HepG2 (cell line): ENCODE results near the gene SELENOT. TPM values are rescaled to one million over a fixed set of nuclear protein-coding genes. Genes with fewer than 3 reads are reported as not detected.

ENCODE experiments used
- CHD2 ChIP-seq: IDR thresholded peaks from 2 replicates; pipeline ENCODE4 v1.6.1; 2011; ENCODE audit warnings: low read depth, low read length, improper control_type of control experiment
- JARID2 ChIP-seq: sonication (generic); formaldehyde crosslinking; IDR thresholded peaks from 2 replicates; pipeline ENCODE4 v1.8.1; 2023; ENCODE audit warnings: missing genetic modification reagents, inconsistent platforms; ENCODE audit not compliant: insufficient replicate concordance
- KDM1A ChIP-seq: IDR thresholded peaks from 2 replicates; pipeline ENCODE4 v1.6.1; 2016; ENCODE audit warnings: missing compliant biosample characterization
- RCOR2 ChIP-seq: IDR thresholded peaks from 2 replicates; pipeline ENCODE4 v1.6.1; 2016; ENCODE audit warnings: missing biosample characterization, missing genetic modification reagents
- TSC22D2 ChIP-seq: sonication (generic); formaldehyde crosslinking; IDR thresholded peaks from 2 replicates; pipeline ENCODE4 v1.5.1; 2020; ENCODE audit warnings: missing genetic modification reagents, mild to moderate bottlenecking, borderline replicate concordance
- ZKSCAN8 ChIP-seq: IDR thresholded peaks from 2 replicates; pipeline ENCODE4 v1.6.1; 2016; ENCODE audit warnings: borderline replicate concordance, missing genetic modification reagents, missing compliant biosample characterization
- ZNF318 ChIP-seq: sonication (generic); formaldehyde crosslinking; IDR thresholded peaks from 2 replicates; pipeline ENCODE4 v1.4.0; 2020; ENCODE audit warnings: mild to moderate bottlenecking, missing genetic modification reagents
- ZNF335 ChIP-seq: sonication (generic); formaldehyde crosslinking; IDR thresholded peaks from 2 replicates; pipeline ENCODE4 v1.4.0; 2020; ENCODE audit warnings: missing genetic modification reagents
- ZNF691 ChIP-seq: sonication (generic); formaldehyde crosslinking; IDR thresholded peaks from 2 replicates; pipeline ENCODE4 v1.4.0; 2020; ENCODE audit warnings: missing genetic modification reagents, low read depth, mild to moderate bottlenecking, borderline replicate concordance
- polyA plus RNA-seq, 8 experiments: library from polyadenylated mRNA; depleted of rRNA in 3 of 8; stranded (reverse) in 7 of 8; unstranded in 1 of 8; fragments of >200 nt; fragmentation: Illumina TruSeq in 4 of 8; extraction: Trizol in 4 of 8; gene quantifications; 2 replicates each; pipeline versions ENCODE4 v1.2.1 to v1.2.3, GENCODE V29; 2011 to 2016; ENCODE audit warnings: low read depth in 4 of 8, missing spikeins in 1 of 8, mixed read lengths in 1 of 8; ENCODE audit not compliant: insufficient read depth in 1 of 8
- total RNA-seq, 5 experiments: library from RNA; depleted of rRNA; stranded (reverse); fragments of >200 nt; fragmentation: Illumina TruSeq; extraction: Trizol; gene quantifications; 2 replicates each; pipeline ENCODE4 v1.2.3, GENCODE V29; 2016; ENCODE audit warnings: low read depth in 1 of 5
- TF ChIP-seq, protein P1 (sequence below): IDR thresholded peaks from 2 replicates; pipeline ENCODE4 v1.6.1; 2016; ENCODE audit warnings: missing compliant biosample characterization, missing genetic modification reagents, borderline replicate concordance
- TF ChIP-seq, protein P2 (sequence below): sonication (generic); formaldehyde crosslinking; IDR thresholded peaks from 2 replicates; pipeline ENCODE4 v1.4.0; 2020; ENCODE audit warnings: missing genetic modification reagents, borderline replicate concordance

The SELENOT gene
- total and polyA plus RNA-seq, 2 of the 13 experiments (the other 11 are each of a cell fraction or from before 2014, with no cell fraction given) = 122 to 273 TPM

DNA sequence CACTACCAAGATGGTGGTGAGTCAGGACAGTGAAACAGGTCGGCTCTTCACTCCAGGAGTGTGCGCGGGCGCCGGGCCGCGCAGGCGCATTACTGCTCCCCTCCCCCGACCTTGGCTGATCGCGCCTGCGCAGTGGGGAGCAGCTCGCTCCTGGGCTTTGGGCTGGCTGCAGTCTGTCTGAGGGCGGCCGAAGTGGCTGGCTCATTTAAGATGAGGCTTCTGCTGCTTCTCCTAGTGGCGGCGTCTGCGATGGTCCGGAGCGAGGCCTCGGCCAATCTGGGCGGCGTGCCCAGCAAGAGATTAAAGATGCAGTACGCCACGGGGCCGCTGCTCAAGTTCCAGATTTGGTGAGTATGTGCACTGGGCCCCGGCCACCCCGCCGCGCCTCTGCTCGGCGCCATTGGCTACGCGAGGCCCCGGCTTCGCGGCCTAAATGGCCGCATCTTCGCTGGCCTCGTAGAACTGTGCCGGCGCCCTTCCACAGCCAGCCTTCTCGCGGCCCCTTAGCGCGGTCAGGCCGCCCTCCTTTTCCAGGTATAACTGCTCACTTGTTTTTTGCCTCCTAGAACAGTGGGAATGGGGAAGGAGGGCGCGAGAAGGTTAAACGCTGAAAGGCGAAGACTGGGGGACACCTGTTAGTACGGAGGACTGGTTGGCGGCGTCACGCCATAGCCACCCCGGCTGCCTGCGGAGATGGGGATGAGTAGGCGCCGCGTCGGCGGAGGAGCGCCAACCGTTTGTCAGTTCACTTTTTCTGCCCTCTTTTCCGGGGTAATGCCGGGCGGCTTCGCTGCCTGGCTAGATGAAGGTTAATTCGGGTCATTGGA is at the start of gene SELENOT (continued):
- TF ChIP-seq ZNF691 (CRISPR knock-in tag) (no peak; the same call in 1 of the 2 replicates), TSC22D2 (CRISPR knock-in tag) (peak; percentile 50; the same call in 1 of the 2 replicates), ZNF335 (no peak), CHD2 (no peak), KDM1A (CRISPR knock-in tag) (peak; percentile 38; the same call in 1 of the 2 replicates), ZKSCAN8 (CRISPR knock-in tag) (peak; percentile 20; the same call in 1 of the 2 replicates), RCOR2 (CRISPR knock-in tag) (no peak), ZNF318 (CRISPR knock-in tag) (no peak), JARID2 (CRISPR knock-in tag) (no peak)
- TF ChIP-seq, protein P1, sequence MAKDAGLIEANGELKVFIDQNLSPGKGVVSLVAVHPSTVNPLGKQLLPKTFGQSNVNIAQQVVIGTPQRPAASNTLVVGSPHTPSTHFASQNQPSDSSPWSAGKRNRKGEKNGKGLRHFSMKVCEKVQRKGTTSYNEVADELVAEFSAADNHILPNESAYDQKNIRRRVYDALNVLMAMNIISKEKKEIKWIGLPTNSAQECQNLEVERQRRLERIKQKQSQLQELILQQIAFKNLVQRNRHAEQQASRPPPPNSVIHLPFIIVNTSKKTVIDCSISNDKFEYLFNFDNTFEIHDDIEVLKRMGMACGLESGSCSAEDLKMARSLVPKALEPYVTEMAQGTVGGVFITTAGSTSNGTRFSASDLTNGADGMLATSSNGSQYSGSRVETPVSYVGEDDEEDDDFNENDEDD = peak; percentile 15; the same call in 1 of the 2 replicates
- TF ChIP-seq, protein P2, sequence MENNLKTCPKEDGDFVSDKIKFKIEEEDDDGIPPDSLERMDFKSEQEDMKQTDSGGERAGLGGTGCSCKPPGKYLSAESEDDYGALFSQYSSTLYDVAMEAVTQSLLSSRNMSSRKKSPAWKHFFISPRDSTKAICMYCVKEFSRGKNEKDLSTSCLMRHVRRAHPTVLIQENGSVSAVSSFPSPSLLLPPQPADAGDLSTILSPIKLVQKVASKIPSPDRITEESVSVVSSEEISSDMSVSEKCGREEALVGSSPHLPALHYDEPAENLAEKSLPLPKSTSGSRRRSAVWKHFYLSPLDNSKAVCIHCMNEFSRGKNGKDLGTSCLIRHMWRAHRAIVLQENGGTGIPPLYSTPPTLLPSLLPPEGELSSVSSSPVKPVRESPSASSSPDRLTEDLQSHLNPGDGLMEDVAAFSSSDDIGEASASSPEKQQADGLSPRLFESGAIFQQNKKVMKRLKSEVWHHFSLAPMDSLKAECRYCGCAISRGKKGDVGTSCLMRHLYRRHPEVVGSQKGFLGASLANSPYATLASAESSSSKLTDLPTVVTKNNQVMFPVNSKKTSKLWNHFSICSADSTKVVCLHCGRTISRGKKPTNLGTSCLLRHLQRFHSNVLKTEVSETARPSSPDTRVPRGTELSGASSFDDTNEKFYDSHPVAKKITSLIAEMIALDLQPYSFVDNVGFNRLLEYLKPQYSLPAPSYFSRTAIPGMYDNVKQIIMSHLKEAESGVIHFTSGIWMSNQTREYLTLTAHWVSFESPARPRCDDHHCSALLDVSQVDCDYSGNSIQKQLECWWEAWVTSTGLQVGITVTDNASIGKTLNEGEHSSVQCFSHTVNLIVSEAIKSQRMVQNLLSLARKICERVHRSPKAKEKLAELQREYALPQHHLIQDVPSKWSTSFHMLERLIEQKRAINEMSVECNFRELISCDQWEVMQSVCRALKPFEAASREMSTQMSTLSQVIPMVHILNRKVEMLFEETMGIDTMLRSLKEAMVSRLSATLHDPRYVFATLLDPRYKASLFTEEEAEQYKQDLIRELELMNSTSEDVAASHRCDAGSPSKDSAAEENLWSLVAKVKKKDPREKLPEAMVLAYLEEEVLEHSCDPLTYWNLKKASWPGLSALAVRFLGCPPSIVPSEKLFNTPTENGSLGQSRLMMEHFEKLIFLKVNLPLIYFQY (CRISPR knock-in tag) = no peak; the same call in 1 of the 2 replicates
